Mucosa of rectum (tissue), 2 donors: ENCODE results near the gene ABI3BP.

Experiments used
- H3K27ac ChIP-seq, 2 donors: one replicate each; pipeline ENCODE4 v1.7.0; 2013; ENCODE audit warnings: inconsistent platforms in 2 of 2, low read depth in 2 of 2, low read length in 2 of 2
- H3K27me3 ChIP-seq, 2 donors: one replicate each; pipeline ENCODE4 v1.7.0; 2013; ENCODE audit warnings: low read length in 2 of 2; ENCODE audit not compliant: control insufficient read depth in 2 of 2, insufficient read depth in 2 of 2
- H3K36me3 ChIP-seq, 2 donors: one replicate each; pipeline ENCODE4 v1.7.0; 2013; ENCODE audit warnings: low read length in 2 of 2; ENCODE audit not compliant: control insufficient read depth in 2 of 2, insufficient read depth in 2 of 2
- H3K4me1 ChIP-seq, 2 donors: one replicate each; pipeline ENCODE4 v1.7.0; 2013; ENCODE audit warnings: low read length in 2 of 2, mild to moderate bottlenecking in 1 of 2; ENCODE audit not compliant: control insufficient read depth in 2 of 2, insufficient read depth in 2 of 2
- H3K4me3 ChIP-seq, 2 donors: one replicate each; pipeline ENCODE4 v1.7.0; 2013; ENCODE audit warnings: low read length in 2 of 2
- H3K9ac ChIP-seq, 2 donors: one replicate each; pipeline ENCODE4 v1.7.0; 2013; ENCODE audit warnings: low read length in 2 of 2, low read depth in 1 of 2, mild to moderate bottlenecking in 1 of 2
- H3K9me3 ChIP-seq, 2 donors: one replicate each; pipeline ENCODE4 v1.7.0; 2013; ENCODE audit warnings: low read length in 2 of 2; ENCODE audit not compliant: control insufficient read depth in 2 of 2
- donor health status: healthy.
- donor health status: Normal muscosa, but diverticular disease.

The ABI3BP gene

DNA sequence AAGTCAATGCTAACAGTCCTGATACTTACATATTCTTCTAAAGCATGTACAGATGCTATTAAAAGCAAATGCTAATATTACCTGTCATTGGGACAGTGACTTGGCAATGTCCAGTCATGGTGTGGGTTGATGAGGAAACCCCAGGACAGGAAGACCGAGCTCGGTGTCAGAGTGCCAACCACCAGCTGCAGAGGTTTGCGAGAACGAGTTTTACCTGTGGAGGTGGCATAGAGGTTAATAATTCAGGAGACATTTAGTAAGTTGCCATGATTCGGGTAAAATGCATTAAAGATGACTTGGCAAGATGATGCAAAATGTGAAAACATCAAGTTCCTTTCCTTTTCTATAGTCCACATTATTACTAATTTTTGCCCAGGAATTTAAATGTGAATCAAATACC, 94.5 kb downstream of the ABI3BP start:
- H3K4me3 ChIP-seq, result no peak overlapping the region
- no peaks in the 10 kb centered on the region for H3K4me1 ChIP-seq
- H3K27ac ChIP-seq, result no peak overlapping the region
- no peak overlapping the region for H3K9ac ChIP-seq
- no peaks in the 10 kb centered on the region for H3K27me3 ChIP-seq
- H3K9me3 ChIP-seq, result no peaks in the 10 kb centered on the region
- H3K36me3 ChIP-seq, result no peaks in the 10 kb centered on the region

DNA sequence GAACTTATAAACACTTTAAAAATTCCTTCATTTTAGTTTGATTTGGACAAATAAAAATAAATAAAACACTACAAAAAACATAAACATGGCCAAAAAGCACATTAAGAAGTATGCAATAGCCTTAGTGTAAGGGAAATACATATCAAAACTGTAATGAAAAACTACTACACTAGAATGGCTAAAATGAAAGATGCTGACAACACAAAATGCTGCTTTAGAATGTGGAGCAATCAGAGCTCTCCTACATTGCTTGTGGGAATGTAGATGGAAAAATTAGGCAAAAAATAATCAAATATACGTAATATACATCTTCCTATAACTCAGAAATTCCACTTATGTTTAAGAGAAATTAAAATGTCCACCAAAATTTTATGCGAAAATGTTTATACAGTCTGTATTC, 96.2 kb downstream of the ABI3BP start:
- H3K4me1 ChIP-seq, result no peaks in the 10 kb centered on the region
- no peak overlapping the region for H3K9ac ChIP-seq
- no peaks in the 10 kb centered on the region for H3K27me3 ChIP-seq
- no peak overlapping the region for H3K27ac ChIP-seq
- no peak overlapping the region for H3K4me3 ChIP-seq
- H3K36me3 ChIP-seq, result no peaks in the 10 kb centered on the region
- H3K9me3 ChIP-seq, result no peaks in the 10 kb centered on the region

DNA sequence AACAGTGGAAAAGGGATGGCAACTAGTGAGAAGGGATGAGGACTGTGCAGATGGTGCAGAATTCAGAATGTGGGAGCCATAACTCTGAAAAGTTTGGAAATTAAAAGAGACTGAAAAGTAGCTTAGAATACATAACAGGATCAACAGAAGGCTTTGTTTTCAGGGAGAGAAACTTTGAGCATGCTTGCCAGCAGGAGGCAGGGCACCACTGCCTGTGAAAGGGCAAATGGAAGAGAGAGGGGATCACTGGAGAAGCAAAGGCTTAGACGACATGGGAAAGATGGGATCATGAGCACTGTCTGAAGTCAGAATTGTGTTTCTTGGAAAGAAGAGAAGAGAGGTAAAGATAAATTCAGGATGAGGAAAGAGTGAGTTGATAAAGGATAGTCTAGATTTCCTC, 99.6 kb downstream of the ABI3BP start:
- H3K4me3 ChIP-seq, result no peak overlapping the region
- H3K9me3 ChIP-seq, result no peaks in the 10 kb centered on the region
- no peak overlapping the region for H3K27ac ChIP-seq
- H3K9ac ChIP-seq, result no peak overlapping the region
- H3K36me3 ChIP-seq, result no peaks in the 10 kb centered on the region
- no peaks in the 10 kb centered on the region for H3K4me1 ChIP-seq
- H3K27me3 ChIP-seq, result no peaks in the 10 kb centered on the region

DNA sequence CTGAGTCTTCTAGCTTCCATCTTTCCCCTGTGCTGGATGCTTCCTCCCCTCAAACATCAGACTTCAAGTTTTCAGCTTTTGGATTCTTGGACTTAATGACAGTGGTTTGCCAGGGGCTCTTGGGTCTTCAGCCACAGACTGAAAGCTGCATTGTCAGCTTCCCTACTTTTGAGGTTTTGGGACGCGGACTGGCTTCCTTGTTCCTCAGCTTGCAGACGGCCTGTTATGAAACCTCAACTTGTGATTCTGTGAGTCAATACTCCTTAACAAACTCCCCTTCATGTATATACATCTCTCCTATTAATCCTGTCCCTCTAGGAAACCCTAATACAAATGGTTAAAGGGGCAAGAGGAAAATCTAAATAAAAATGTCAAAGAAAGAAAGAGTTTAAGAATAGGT, 100.1 kb downstream of the ABI3BP start:
- Histone ChIP-seq H3K9me3 (no peaks in the 10 kb centered on the region), H3K4me1 (no peaks in the 10 kb centered on the region), H3K27ac (no peak overlapping the region), H3K4me3 (no peak overlapping the region), H3K27me3 (no peaks in the 10 kb centered on the region), H3K9ac (no peak overlapping the region), H3K36me3 (no peaks in the 10 kb centered on the region)

DNA sequence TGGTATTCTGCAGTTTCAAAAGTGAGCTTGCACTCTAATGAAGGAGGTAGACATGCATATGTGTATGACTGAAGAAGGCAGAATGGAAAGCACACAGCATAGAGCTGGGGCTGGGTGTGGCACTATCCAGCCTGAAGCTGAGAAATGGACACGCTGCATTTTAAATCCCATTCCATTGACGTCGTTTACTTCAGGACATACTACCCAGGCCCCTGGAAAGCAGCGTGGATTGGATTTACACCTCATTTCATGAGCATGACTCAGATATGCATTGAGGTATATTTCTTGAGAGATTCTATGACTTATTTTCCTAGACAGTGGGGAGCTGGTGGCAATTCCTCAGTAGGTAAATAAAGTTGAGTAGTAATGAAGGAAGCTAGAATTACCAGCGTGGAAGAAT, 101.4 kb downstream of the ABI3BP start:
- H3K4me1 ChIP-seq, result no peaks in the 10 kb centered on the region
- no peaks in the 10 kb centered on the region for H3K9me3 ChIP-seq
- H3K36me3 ChIP-seq, result no peaks in the 10 kb centered on the region
- H3K27me3 ChIP-seq, result no peaks in the 10 kb centered on the region
- no peak overlapping the region for H3K9ac ChIP-seq
- no peak overlapping the region for H3K4me3 ChIP-seq
- no peak overlapping the region for H3K27ac ChIP-seq

DNA sequence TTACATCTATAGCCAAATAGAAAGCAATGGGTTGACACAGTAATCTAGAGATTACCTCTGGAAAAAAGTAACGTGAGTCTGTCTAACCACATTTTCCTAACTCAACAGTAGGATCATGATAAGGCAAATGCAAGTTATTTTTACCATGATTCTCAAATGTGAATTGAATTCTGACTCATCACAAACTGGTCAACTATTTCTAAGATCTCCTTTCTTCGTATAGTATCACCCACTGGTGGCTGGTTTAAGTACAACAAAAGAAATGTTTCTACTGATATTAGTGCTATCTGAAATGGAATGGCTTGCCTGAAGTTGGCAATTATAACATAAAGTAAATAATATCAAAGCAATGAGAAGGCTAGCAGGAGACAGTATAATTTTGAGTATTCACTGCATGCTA, 102.2 kb downstream of the ABI3BP start:
- H3K9ac ChIP-seq, result no peak overlapping the region
- no peak overlapping the region for H3K4me3 ChIP-seq
- H3K9me3 ChIP-seq, result no peaks in the 10 kb centered on the region
- H3K27me3 ChIP-seq, result no peaks in the 10 kb centered on the region
- no peaks in the 10 kb centered on the region for H3K36me3 ChIP-seq
- H3K4me1 ChIP-seq, result no peaks in the 10 kb centered on the region
- no peak overlapping the region for H3K27ac ChIP-seq

DNA sequence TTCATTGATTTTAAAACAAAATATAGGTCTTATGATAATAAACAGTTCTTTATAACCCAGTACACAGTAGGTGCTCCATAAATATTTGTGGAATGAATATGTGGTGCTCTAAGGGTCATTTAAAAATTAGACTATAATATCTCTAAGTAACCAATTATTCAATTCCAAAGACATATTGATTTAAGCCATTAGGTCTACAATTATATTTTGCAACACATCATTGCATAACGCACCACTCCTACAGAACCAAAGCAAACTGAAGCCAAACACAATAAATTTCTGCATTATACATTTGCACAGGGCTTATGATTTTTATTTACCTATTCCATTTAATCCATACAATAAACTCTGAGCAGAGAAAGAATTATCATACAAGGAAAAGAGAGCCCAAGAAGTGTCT, 104.3 kb downstream of the ABI3BP start:
- H3K27me3 ChIP-seq, result no peaks in the 10 kb centered on the region
- no peaks in the 10 kb centered on the region for H3K9me3 ChIP-seq
- no peak overlapping the region for H3K9ac ChIP-seq
- no peaks in the 10 kb centered on the region for H3K4me1 ChIP-seq
- H3K36me3 ChIP-seq, result no peaks in the 10 kb centered on the region
- no peak overlapping the region for H3K27ac ChIP-seq
- H3K4me3 ChIP-seq, result no peak overlapping the region

DNA sequence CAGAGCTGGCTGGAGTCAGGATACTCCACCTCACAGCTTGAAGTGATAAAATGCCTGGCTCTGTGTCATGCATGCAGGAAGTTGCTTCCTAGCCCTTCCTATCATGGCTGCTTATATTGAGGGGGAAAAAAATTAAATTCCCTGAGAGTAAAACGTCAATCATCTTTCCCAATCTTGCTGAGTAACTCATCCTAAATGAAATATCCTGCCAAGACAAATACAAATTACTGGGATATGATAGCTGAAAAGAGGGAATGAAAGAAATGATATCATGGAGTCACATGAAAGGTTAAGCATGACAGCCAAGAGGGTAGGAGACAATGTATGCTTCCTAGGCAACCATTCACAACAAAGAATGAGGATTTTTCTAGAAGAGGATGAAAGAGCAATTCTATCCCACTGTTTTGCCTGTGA, 110.6 kb downstream of the ABI3BP start:
- no peaks in the 10 kb centered on the region for H3K4me1 ChIP-seq
- H3K27ac ChIP-seq, result no peak overlapping the region
- no peaks in the 10 kb centered on the region for H3K9me3 ChIP-seq

DNA sequence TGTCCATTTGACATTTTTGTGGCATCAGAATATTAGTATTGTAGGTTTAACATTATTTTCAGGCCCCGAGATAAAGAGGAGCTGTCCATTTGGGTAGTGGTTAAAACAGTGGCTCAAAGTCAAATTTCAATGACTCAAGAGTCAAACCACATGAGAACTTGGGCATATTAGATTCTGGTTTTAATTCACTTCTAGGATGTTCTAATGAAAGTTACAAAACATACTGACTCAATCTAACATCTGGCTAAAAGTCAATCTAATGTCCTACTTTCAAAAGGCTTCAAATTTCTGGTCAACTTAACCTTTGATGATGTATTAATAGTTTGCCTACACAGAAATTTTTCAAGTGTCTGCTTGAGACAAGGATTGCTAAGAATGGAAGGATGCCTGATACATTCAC, 112.4 kb downstream of the ABI3BP start:
- H3K4me3 ChIP-seq, result no peak overlapping the region
- H3K9me3 ChIP-seq, result no peaks in the 10 kb centered on the region
- no peaks in the 10 kb centered on the region for H3K27me3 ChIP-seq
- H3K27ac ChIP-seq, result no peak overlapping the region
- H3K4me1 ChIP-seq, result no peaks in the 10 kb centered on the region
- no peak overlapping the region for H3K9ac ChIP-seq
- H3K36me3 ChIP-seq, result no peaks in the 10 kb centered on the region

More for the DNA sequence above, 110.6 kb downstream of the ABI3BP start:
- Histone ChIP-seq H3K36me3 (no peaks in the 10 kb centered on the region), H3K9ac (no peak overlapping the region), H3K4me3 (no peak overlapping the region), H3K27me3 (no peaks in the 10 kb centered on the region)

DNA sequence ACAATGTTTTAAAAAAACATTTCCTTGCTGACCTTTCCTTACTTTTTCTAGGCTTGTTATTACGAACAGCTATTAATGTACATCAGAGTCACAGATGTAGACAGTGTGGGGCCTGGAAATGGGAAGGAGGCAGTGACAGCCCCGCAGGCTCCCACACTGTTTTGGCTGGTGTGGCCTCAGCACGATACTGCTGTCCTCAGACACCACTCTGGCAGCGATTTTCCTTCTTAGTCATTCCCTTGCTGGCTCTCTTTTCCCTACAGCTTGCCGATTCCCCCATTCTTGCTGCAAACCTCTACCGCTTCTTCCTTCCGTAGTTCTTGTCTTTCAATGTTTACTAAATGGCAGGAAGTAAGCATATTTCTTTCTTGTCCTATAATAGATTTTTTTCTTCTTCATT, 113.1 kb downstream of the ABI3BP start:
- Histone ChIP-seq H3K27me3 (no peaks in the 10 kb centered on the region), H3K27ac (peak overlapping the region in 1 of 2 donors; percentile 27)

DNA sequence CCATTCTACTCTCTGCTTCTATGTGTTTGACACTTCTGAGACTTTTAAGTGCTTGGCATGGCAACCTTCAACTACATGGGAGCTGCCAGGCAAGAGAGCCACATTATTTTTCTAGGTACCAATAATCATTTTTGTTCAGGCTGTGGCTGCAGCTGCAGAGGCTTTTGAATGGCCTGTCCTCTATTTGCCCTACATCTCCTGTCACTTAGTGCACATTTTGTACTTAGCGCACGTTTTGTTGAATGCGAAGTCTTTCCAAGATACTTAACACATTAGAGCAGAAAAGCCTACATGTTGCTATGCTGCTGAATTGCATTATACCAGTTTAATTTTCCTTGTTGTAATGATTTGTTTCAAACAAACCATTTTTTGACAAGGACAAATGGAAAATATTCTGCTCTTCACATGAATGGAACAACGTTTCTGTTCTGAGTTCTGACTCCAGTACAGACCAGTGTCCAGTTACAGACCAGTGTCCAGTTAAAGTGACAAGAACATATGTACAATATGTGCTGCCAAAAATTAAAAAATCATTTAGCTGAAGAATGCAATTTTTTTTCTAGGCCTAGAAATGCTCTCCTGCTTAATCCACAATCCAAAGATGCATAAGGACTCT, 113.9 kb downstream of the ABI3BP start:
- Histone ChIP-seq H3K4me3 (no peak overlapping the region), H3K27me3 (no peaks in the 10 kb centered on the region), H3K9me3 (no peaks in the 10 kb centered on the region), H3K36me3 (no peaks in the 10 kb centered on the region), H3K4me1 (no peaks in the 10 kb centered on the region), H3K9ac (no peak overlapping the region), H3K27ac (peak overlapping the region in 1 of 2 donors; percentile 27)

More for the DNA sequence above, 113.1 kb downstream of the ABI3BP start:
- Histone ChIP-seq H3K4me3 (no peak overlapping the region), H3K9me3 (no peaks in the 10 kb centered on the region), H3K9ac (no peak overlapping the region), H3K36me3 (no peaks in the 10 kb centered on the region), H3K4me1 (no peaks in the 10 kb centered on the region)
